PC-9 (cell line): ENCODE results near the gene ITFG1. TPM values are rescaled to one million over a fixed set of nuclear protein-coding genes. Genes with fewer than 3 reads are reported as not detected.
"Not testable (repeated sequence)": the region's sequence is repeated elsewhere in the genome, so short reads cannot be mapped to it uniquely, and the experiment has no call there.

Experiments
- BruUV-seq: library from RNA; stranded (reverse); fragments of 400-500 nt; replicated peaks from 2 replicates; lab custom pipeline; 2021; lab: Mats Ljungman, UMichigan
- CTCF ChIA-PET: fragments of 300-600 bp; sonication (Branson Sonifier 250); formaldehyde crosslinking; loops from one replicate; lab custom pipeline; 2022; ENCODE audit warnings: antibody characterized with exemption; lab: Charles Lee
- POLR2A ChIA-PET: fragments of 300-600 bp; sonication (Branson Sonifier 250); formaldehyde crosslinking; loops from one replicate; lab custom pipeline; 2022; ENCODE audit warnings: antibody characterized with exemption; ENCODE audit not compliant: unreplicated experiment; lab: Charles Lee
- DNase-seq, 2 experiments: peaks; one replicate each; pipeline versions ENCODE4 v3.0.0 to v3.0.0-alpha.2; 2015 to 2022; ENCODE audit warnings: mixed read lengths in 1 of 2
- H2AFZ ChIP-seq: fragments of 200-600 bp; sonication (generic); 2 replicates; pipeline ENCODE4 v1.8.1; 2017; ENCODE audit warnings: antibody characterized with exemption
- H3F3A ChIP-seq: fragments of 200-600 bp; sonication (generic); 2 replicates; pipeline ENCODE4 v1.8.1; 2017; ENCODE audit warnings: antibody characterized with exemption, mild to moderate bottlenecking, low read depth; ENCODE audit not compliant: insufficient read depth
- H3K27ac ChIP-seq: fragments of 200-600 bp; sonication (generic); 2 replicates; pipeline ENCODE4 v1.6.1; 2016; ENCODE audit warnings: mixed run types
- H3K27me3 ChIP-seq: fragments of 200-600 bp; sonication (generic); 2 replicates; pipeline ENCODE4 v1.6.1; 2016; ENCODE audit warnings: low read depth, mixed run types; ENCODE audit not compliant: insufficient read depth
- H3K36me3 ChIP-seq: fragments of 200-600 bp; sonication (generic); 2 replicates; pipeline ENCODE4 v1.6.1; 2016; ENCODE audit warnings: low read depth, mixed run types
- H3K4me1 ChIP-seq: fragments of 200-600 bp; sonication (generic); replicated peaks from 2 replicates; pipeline ENCODE4 v1.6.1; 2016; ENCODE audit warnings: mixed run types; ENCODE audit not compliant: insufficient read depth
- H3K4me2 ChIP-seq: fragments of 200-600 bp; sonication (generic); 2 replicates; pipeline ENCODE4 v1.6.1; 2017; ENCODE audit warnings: mixed run types
- H3K4me3 ChIP-seq: fragments of 200-600 bp; sonication (generic); 2 replicates; pipeline ENCODE4 v1.6.1; 2016; ENCODE audit warnings: mixed run types
- H3K79me2 ChIP-seq: fragments of 200-600 bp; sonication (generic); 2 replicates; pipeline ENCODE4 v1.6.1; 2017; ENCODE audit warnings: low read depth, mixed run types
- H3K9me2 ChIP-seq: fragments of 200-600 bp; sonication (generic); 2 replicates; pipeline ENCODE4 v1.8.1; 2017; ENCODE audit warnings: mild to moderate bottlenecking; ENCODE audit not compliant: insufficient read depth
- H3K9me3 ChIP-seq: fragments of 200-600 bp; sonication (generic); 2 replicates; pipeline ENCODE4 v1.8.1; 2016; ENCODE audit warnings: low read depth; ENCODE audit not compliant: insufficient read depth
- H4K20me1 ChIP-seq: fragments of 200-600 bp; sonication (generic); 2 replicates; pipeline ENCODE4 v1.8.1; 2017; ENCODE audit not compliant: insufficient read depth
- CTCF ChIP-seq: fragments of 200-600 bp; sonication (generic); conservative IDR thresholded peaks from 2 replicates; pipeline ENCODE4 v1.6.1; 2017; ENCODE audit warnings: mixed run types, antibody characterized with exemption, mild to moderate bottlenecking, moderate library complexity
- EZH2 ChIP-seq: fragments of 200-600 bp; sonication (generic); IDR thresholded peaks from 2 replicates; pipeline ENCODE4 v1.8.0; 2017; ENCODE audit warnings: antibody characterized with exemption, low read depth
- intact Hi-C: fragments of 100-400 bp; cut with micrococcal nuclease; formaldehyde crosslinking; loops from one replicate; pipeline ENCODE4 v1.10.0; 2022; ENCODE audit not compliant: unreplicated experiment
- total RNA-seq: library from RNA; stranded (reverse); gene quantifications from 2 replicates; pipeline ENCODE4 v1.2.3, GENCODE V29; 2021

The ITFG1 gene
- total RNA-seq, 1 experiment from 2014 or later = 33.0 TPM

DNA sequence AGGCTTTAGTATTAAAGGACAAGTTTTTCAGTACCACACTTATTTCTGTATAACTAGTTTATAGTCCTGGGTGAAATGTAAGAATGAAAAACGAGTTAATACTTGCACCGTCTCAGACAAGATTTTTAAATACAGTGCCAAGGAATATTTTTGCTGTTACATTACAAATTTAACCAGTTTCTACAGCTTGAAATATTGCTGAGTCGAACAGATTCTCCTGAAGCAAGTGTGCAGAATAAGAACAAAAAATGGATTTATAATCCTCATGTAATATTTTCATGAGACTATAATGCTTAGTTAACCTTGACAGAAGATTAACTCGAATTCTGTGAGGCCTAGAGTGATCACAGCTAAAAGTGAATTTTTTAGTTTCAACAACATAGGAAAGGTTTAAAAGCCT, 320.2 kb downstream of the ITFG1 start:
- H3K9me2 ChIP-seq = no peaks in the 10 kb centered on the region
- no peaks in the 10 kb centered on the region for H3K9me3 ChIP-seq
- TF ChIP-seq EZH2 (no peak), CTCF (no peak)
- H3K36me3 ChIP-seq = no peaks in the 10 kb centered on the region
- no peak overlapping the region for H3K27ac ChIP-seq
- DNase-seq = no peak
- peaks cover 68% of the 10 kb centered on the region for H3K79me2 ChIP-seq
- H2AFZ ChIP-seq = no peak overlapping the region
- no peak overlapping the region for H3K4me2 ChIP-seq
- H3F3A ChIP-seq = peaks cover 17% of the 10 kb centered on the region; the same call in 1 of the 2 replicates
- ChIA-PET CTCF (no interaction called here), POLR2A (no interaction called here)
- H3K27me3 ChIP-seq = no peaks in the 10 kb centered on the region
- no peaks in the 10 kb centered on the region for H4K20me1 ChIP-seq
- peaks cover 38% of the 10 kb centered on the region for H3K4me1 ChIP-seq
- BruUV-seq = no TSS peak
- no peak overlapping the region; the same call in 1 of the 2 replicates for H3K4me3 ChIP-seq
- intact Hi-C loops = loop anchor here (1.0 to 5.0 kb wide), 3 partner anchors 193 to 1018 kb away; partner anchors contain the start of genes ITFG1 and PHKB

DNA sequence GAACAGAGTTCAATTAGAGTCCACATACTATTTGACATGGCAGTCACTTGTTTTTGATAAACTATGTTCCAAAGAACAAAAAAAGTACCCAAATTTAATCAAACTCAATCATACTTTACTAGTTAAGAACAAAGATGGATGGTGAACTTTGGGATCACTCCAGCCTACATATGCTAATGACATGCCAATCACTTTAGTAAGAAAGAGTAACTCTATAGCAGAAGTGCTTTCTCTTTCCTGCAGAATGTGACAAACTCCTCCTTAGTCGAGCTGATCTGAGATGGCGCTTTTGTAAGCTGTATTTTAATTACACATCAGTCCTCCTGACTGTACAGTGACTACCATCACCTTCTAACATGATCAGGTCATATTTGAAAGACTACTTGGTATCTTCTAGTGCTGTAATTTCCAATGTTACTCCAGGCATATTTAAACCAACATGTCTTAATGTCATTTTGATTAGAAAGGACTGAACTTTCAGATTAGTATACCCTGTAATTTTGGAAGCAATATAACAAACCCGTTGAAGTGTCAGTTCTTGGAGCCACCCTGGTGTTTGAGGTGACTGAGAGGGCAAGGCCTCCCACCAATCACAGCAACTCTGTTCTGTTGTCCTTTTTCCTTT, 321.2 kb downstream of the ITFG1 start:
- ChIA-PET CTCF (interaction anchor here (0.5 to 0.6 kb wide), 2 partner anchors 145 to 198 kb away, joined by 6 to 7 read pairs; no protein-coding TSS in a partner anchor), POLR2A (no interaction called here)
- H3K9me2 ChIP-seq = no peaks in the 10 kb centered on the region
- no peak overlapping the region for H2AFZ ChIP-seq
- H3K27me3 ChIP-seq = no peaks in the 10 kb centered on the region
- H3K4me2 ChIP-seq = no peak overlapping the region
- no TSS peak for BruUV-seq
- peaks cover 42% of the 10 kb centered on the region for H3K4me1 ChIP-seq
- H3K27ac ChIP-seq = no peak overlapping the region
- H3K4me3 ChIP-seq = no peak overlapping the region
- no peaks in the 10 kb centered on the region for H3K36me3 ChIP-seq
- H4K20me1 ChIP-seq = no peaks in the 10 kb centered on the region
- no peaks in the 10 kb centered on the region for H3K9me3 ChIP-seq
- no peak for TF ChIP-seq CTCF
- TF ChIP-seq EZH2 = no peak
- intact Hi-C loops = loop anchor here (5.0 kb wide), 2 partner anchors 192 to 323 kb away; partner anchors contain the start of genes ITFG1 and PHKB
- peaks cover 78% of the 10 kb centered on the region for H3K79me2 ChIP-seq
- no peak for DNase-seq
- peaks cover 17% of the 10 kb centered on the region; the same call in 1 of the 2 replicates for H3F3A ChIP-seq

DNA sequence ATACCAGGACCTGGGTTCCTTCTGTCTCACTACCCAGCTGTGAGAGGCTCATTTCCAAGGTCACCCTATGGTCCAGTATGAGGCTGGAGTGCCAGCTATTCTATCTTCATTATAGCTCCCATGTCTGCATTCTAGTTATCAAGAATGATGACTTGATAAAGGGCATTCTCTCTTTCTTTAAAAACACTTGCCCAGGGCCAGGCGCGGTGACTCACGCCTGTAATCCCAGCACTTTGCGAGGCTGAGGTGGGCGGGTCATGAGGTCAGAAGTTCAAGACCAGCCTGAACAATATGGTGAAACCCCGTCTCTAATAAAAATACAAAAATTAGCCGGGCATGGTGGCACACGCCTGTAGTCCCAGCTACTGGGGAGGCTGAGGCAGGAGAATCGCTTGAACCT, 322.9 kb downstream of the ITFG1 start:
- peak overlapping the region; percentile 9; the same call in 1 of the 2 replicates for H3K27ac ChIP-seq
- CTCF ChIA-PET = interaction anchor here (0.7 kb wide), 1 partner anchor 199 kb away, joined by 8 read pairs; no protein-coding TSS in a partner anchor
- peaks cover 92% of the 10 kb centered on the region for H3K79me2 ChIP-seq

More for the DNA sequence above, 322.9 kb downstream of the ITFG1 start:
- BruUV-seq, intact Hi-C loops, H3K9me2 ChIP-seq, H4K20me1 ChIP-seq, H3K4me2 ChIP-seq, H3K27me3 ChIP-seq, H3K36me3 ChIP-seq, H2AFZ ChIP-seq, H3K4me3 ChIP-seq, H3K9me3 ChIP-seq: not testable (repeated sequence)
- POLR2A ChIA-PET = interaction anchor here (0.7 kb wide), 1 partner anchor 1022 kb away, joined by 5 read pairs; no protein-coding TSS in a partner anchor
- H3F3A ChIP-seq = peaks cover 17% of the 10 kb centered on the region; the same call in 1 of the 2 replicates
- peak in 1 of 2 experiments; percentile 45 for DNase-seq
- H3K4me1 ChIP-seq = peaks cover 42% of the 10 kb centered on the region
